Measurements from ENCODE around the gene CHRNB2. TPM values are rescaled to one million over a fixed set of nuclear protein-coding genes. Genes with fewer than 3 reads are reported as not detected.
"Not testable (repeated sequence)": the region's sequence is repeated elsewhere in the genome, so short reads cannot be mapped to it uniquely, and the experiment has no call there.

The CHRNB2 gene
- total RNA-seq, 1 donor from 2014 or later = 44.9 TPM

- Mint-ChIP-seq H3K27ac (ENCODE audit: unreplicated experiment) (no peak overlapping the region), H3K4me1 (ENCODE audit: low read depth, unreplicated experiment) (no peaks in the 10 kb centered on the region), H3K36me3 (ENCODE audit: unreplicated experiment) (no peaks in the 10 kb centered on the region), H3K9me3 (ENCODE audit: unreplicated experiment) (no peaks in the 10 kb centered on the region), H3K27me3 (ENCODE audit: unreplicated experiment) (no peaks in the 10 kb centered on the region), H3K4me3 (ENCODE audit: unreplicated experiment) (no peak overlapping the region)
- DNase-seq = no peak
- TF ChIP-seq CTCF (IDR thresholded peaks at IDR 0.05; ENCODE audit: partially characterized antibody, unreplicated experiment) = no peak
Observed at GRCh38 chr1:154527192-154527591, 40.4 kb upstream of the CHRNB2 start.

- Mint-ChIP-seq H3K27ac (ENCODE audit: unreplicated experiment) (no peak overlapping the region), H3K9me3 (ENCODE audit: unreplicated experiment) (peaks cover 3% of the 10 kb centered on the region), H3K36me3 (ENCODE audit: unreplicated experiment) (no peaks in the 10 kb centered on the region), H3K27me3 (ENCODE audit: unreplicated experiment) (no peaks in the 10 kb centered on the region), H3K4me1 (ENCODE audit: low read depth, unreplicated experiment) (no peaks in the 10 kb centered on the region), H3K4me3 (ENCODE audit: unreplicated experiment) (no peak overlapping the region)
- DNase-seq = no peak
- TF ChIP-seq CTCF (IDR thresholded peaks at IDR 0.05; ENCODE audit: partially characterized antibody, unreplicated experiment) = no peak
Observed at GRCh38 chr1:154529308-154529707, 38.3 kb upstream of the CHRNB2 start.

- not testable (repeated sequence) for H3K36me3 Mint-ChIP-seq (ENCODE audit: unreplicated experiment); H3K9me3 Mint-ChIP-seq (ENCODE audit: unreplicated experiment); H3K4me1 Mint-ChIP-seq (ENCODE audit: low read depth, unreplicated experiment); H3K4me3 Mint-ChIP-seq (ENCODE audit: unreplicated experiment); H3K27me3 Mint-ChIP-seq (ENCODE audit: unreplicated experiment); DNase-seq; H3K27ac Mint-ChIP-seq (ENCODE audit: unreplicated experiment)
Observed at GRCh38 chr1:154531950-154532349, 35.6 kb upstream of the CHRNB2 start.

- DNase-seq = peak; percentile 27
- Mint-ChIP-seq H3K36me3 (ENCODE audit: unreplicated experiment) (peaks cover 5% of the 10 kb centered on the region), H3K4me1 (ENCODE audit: low read depth, unreplicated experiment) (no peaks in the 10 kb centered on the region), H3K4me3 (ENCODE audit: unreplicated experiment) (no peak overlapping the region), H3K27me3 (ENCODE audit: unreplicated experiment) (no peaks in the 10 kb centered on the region), H3K9me3 (ENCODE audit: unreplicated experiment) (peaks cover 6% of the 10 kb centered on the region), H3K27ac (ENCODE audit: unreplicated experiment) (no peak overlapping the region)
- TF ChIP-seq CTCF (IDR thresholded peaks at IDR 0.05; ENCODE audit: partially characterized antibody, unreplicated experiment) = peak; percentile 27
Observed at GRCh38 chr1:154533952-154534844, 33.4 kb upstream of the CHRNB2 start.

GRCh38 chr1:154536570-154536969, 31.0 kb upstream of the CHRNB2 start:
- H3K27me3 Mint-ChIP-seq (ENCODE audit: unreplicated experiment) = peaks cover 7% of the 10 kb centered on the region
- H3K36me3 Mint-ChIP-seq (ENCODE audit: unreplicated experiment) = peaks cover 5% of the 10 kb centered on the region
- no peaks in the 10 kb centered on the region for H3K4me1 Mint-ChIP-seq (ENCODE audit: low read depth, unreplicated experiment)
- peaks cover 8% of the 10 kb centered on the region for H3K9me3 Mint-ChIP-seq (ENCODE audit: unreplicated experiment)
- H3K27ac Mint-ChIP-seq (ENCODE audit: unreplicated experiment) = no peak overlapping the region
- no peak for TF ChIP-seq CTCF (IDR thresholded peaks at IDR 0.05; ENCODE audit: partially characterized antibody, unreplicated experiment)
- no peak overlapping the region for H3K4me3 Mint-ChIP-seq (ENCODE audit: unreplicated experiment)
- no peak for DNase-seq
